GM21381 (cell line): ENCODE results near the gene FAR2.

Experiments used
- ATAC-seq: cut with Tn5 transposase; IDR thresholded peaks from one replicate; pipeline ENCODE4 v1.9.1; 2021; ENCODE audit warnings: mild to moderate bottlenecking, moderate library complexity; ENCODE audit not compliant: unreplicated experiment

Gene FAR2

DNA sequence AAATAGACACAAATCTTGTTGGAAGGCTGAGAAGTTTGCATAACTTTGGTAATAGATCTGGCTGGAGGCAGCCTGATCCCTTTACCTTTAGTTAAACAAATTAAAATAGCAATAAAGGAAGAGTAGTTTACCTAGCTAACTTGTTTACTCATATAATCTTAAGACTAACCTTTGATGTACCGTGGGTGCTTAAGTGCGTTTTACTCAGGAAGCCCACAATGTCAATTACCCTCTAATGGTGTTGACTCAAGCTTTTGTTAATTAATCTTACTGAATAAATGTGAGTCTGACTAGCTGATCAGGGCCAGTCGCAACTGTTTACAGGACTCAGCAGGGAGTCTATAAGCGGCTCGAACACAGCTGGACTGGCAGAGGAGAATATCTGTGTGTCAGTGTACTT is 51.5 kb downstream of the FAR2 start:
- ATAC-seq, result no peak

DNA sequence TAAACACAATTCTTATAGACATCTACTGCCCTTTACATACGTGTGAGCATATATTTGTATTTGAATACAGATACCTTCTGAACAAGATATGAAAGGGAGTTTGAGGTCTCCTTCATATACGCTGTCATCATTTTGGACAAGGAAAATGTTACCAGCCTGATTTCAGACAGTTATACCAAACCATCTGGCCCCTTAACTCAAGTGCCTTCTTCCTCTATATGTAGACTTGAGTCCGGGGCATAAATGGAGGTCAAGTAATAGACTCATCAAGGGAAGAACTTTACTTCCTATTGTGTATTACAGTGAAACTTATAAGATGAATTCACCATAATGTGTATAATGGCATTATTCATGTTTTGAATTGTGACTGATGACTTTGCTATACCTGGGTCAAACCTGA is 52.2 kb downstream of the FAR2 start:
- no peak for ATAC-seq

DNA sequence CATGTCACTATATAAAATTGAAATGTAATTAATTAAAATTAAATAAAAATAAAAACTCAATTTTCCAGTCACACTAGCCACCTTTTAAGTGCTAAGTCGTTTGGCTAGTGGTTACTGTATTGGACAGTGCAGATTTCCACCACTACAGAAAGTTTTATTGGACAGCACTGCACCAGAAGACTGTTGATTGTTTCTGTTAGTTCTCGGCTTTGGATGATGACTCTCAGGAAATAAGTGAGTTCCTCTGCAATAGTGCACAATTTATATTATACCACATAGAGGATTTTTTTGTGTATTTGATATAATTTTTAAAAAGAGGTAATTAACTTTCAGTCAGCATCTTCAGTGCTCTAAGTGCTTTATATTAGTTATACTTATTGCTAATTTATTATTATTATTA is 52.7 kb downstream of the FAR2 start:
- no peak for ATAC-seq

DNA sequence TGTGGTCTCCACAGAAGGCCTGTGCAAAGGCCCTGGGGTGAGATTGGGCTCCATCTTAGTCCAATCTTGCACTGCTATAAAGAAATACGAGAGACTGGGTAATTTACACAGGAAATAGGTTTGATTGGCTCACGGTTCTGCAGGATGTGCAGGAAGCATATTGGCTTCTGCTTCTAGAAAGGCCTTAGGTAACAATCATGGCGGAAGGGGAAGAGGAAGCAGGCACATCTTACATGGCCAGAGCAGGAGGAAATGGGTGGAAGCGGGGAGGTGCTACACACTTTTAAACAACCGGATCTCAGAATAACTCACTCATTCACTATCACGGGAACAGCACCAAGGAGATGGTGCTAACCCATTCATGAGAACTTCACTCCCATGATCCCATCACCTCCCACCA is 55.4 kb downstream of the FAR2 start:
- no peak for ATAC-seq

DNA sequence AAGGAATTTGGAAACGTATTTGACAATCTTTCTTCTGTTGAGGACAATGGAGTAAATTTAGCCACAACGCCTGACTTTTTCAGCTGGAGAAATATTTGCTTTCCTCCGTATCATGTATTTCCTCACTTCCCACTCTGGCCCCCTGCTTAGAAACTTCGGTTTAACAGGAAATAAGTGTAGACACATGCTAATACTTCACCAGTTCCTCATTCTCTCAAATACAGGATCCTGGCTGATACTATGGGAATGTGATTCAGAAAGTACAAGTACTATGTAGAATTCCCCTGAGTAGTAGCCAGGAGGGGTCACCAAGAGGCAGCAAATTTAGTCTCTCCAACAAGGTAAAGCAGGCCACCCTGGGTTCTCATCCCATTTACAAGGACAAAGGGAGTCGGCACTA is 58.0 kb downstream of the FAR2 start:
- no peak for ATAC-seq

DNA sequence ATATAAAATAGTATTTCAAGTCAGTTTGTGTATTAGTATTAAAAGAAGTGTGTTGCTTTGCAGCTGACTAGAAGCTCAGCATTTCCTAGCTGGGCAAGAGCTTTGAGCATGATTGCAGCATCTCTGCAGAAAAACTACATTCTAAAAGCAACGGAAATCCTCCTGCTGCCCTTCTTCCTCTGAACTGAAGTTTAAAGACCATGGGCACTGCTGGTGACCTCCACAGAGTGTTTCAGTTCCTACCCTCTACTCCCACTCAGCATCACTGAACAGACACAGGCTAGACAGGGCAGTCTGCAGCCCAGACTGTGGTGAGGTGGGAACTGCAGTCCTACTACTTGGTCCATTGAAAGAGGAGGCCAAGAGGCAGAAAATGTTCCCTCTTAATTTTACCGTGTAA is 59.0 kb downstream of the FAR2 start:
- no peak for ATAC-seq

DNA sequence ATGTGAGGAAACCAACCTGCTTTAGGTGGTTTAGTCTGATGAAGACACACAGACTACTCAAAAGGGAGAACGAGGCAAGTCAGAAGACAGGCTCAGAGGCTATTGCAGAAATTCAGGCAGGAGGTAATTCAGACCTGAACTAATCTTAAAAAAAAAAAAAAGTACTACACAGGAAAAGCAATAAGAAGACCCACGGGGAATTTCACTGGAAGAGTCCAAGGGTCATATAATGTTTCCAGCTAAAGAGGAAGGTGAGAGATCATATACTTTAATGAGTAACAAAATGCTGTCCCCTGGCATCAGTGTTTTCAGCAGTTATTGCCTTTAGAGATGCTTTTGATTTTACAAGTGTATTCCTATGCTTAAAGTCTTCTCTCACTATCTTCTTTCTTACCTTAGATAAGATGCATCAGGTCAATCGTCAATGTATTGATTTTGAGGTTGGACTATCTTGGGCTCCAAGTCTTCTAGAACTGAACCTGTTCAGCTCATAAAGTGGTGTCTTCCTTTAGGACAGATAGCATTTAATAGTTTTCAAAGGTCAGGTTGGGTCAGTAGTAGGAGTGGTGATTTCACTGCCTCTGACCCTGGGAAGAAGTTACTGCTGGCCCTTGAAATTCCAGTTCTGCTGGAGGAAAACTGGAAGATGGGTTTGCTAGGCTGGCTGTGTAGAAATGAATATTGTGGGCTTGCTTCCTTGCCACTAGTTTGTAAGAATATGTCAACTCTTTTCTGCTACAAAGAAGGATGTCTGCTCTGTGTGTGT is 60.0 kb downstream of the FAR2 start:
- no peak for ATAC-seq

DNA sequence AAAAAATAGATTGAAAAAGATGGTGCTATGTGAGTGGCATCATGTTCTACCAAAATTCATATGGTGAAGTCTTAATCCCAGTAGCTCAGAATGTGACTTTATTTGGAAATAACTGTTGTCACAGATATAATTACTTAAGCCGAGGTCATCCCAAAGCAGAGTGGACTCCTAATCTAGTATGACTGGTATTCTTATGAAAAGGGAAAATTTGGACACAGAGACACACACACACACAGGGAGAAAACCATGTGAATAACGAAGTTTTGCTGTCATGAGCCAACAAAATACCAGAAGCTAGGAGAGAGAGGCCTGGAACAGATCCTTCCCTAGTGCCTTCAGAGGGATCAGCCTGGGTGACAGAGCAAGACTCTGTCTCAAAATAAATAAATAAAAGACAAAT is 62.6 kb downstream of the FAR2 start:
- ATAC-seq, result no peak

DNA sequence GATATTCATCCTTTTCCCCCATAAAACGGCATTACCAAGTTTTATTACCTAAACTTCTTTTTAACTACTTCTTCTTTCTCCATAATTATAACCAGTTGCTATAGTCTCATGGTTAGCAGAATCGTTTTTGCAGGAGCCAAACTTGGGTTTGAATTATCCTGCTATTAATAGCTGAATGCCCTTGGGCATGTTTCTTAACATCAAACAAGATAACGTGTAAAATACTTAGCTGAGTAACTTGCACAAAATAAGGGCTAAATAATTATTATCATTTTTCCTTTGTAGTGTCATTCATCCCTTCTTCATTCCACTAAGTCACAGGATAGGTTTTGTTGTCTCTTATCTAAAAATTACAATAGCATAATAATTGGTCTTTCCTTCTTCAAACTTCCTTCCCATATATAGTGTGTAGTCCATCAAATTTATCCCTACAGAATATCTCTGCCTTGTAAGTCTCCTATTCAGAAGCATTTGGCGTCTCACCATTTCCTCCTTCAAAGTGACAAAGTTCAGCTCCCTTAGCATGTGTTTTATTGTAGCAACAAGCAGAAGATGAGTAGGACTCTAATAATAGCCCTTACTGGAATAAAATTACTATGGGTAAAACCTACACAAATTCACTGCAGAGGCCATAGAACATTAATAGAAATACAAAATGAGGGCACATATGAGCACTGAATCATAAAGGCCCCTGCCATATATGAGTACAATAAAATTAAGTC is 63.8 kb downstream of the FAR2 start:
- no peak for ATAC-seq

DNA sequence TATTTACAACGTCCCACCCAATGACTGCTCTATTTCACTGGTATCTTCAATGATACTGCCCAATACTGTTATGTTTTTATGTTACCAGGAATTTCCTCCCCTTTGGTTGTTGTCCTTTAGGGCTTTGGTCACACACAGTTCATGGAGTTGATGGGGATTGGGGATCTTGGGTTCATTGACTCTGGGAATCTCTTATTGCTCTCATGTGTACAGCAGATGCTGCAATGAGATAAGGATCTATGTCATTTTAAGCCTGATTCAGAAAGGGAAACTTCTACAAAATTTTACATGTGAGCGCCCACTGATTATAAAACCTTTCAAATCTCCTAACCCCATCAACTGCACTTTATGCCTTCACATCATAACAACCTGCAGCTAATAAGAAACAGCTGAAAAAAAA is 67.2 kb downstream of the FAR2 start:
- ATAC-seq, result no peak

DNA sequence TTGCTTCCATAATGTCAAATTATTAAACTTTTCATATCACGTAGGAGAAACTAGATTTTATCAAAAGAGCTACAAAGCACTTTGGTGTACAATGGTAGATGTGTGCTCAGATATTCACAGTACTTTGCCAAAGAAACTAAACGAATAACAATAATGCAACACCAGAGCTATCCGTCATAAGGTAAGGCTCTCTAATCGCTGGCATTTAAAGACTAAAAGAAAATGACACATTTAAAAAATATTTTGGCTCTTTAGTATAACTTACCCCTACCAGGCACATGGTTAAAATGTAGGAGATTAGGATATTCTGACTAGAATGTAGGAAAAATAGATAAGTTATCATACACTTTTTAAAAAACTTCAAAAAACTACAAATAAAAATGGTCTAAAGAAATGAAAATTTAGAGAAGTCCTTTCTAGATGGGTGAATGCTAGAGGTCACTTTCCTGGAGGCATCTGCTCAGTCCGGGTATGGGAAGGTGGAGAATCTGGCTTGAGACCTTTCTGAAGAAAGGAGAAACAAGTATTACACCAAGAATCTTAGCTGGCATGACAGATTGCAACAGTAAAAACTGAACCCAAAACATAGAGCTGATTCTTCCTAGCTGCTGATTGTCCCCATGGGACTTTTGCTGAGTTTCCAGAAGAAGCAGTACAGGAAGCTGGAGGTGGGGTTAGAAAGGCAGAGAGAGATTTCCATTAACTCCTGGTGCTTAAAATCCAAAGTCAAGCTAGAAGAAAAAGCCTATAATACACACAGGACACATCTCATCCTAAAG is 67.9 kb downstream of the FAR2 start:
- ATAC-seq, result no peak

DNA sequence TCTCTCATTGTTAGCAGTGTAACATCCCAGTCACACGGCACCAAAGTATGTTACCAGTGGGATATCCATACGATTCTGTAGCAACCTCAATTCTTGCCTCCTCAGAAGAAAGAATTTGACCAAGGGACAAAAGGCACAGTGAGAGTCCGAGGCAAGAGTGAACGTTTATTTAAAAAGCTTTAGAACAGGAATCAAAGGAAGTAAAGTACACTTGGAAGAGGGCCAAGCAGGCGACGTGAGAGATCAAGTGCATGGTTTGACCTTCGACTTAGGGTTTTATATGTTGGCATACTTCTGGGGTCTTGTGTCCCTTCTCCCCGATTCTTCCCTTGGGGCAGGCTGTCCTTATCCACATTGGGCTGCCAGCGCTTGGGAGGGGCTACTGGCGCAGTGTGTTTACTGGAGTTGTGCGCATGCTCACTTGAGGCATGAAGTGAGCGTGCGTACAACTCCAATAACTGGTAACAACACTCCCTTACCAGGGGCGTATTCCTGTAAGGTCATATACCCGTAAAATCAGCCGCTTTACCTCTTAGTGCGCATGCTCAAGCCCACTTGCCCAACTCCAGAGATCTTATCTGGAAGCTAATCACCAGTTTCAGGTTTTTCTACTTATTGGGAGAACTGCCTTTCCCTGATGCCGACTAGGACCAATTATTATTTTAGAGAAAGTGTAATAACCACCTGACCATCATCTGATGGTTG is 71.7 kb downstream of the FAR2 start:
- ATAC-seq, result no peak

DNA sequence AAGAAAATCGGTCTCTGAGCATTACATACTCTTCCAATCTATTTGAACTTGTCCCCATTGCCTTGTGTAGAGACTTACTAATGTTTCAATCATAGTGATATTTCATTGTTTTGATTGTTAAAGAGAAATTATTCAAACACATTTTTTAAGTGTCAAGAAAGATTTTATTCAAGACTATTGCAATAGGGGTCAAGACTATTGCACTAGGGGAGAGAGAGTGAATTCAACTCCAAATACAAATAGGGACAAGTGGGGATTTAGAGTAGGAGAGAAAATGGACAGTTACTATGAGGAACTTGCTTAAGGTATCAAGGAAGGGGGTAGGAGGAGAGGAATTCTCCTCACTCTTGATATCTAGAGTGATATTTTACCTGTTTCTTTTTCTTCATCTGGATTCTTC is 73.1 kb downstream of the FAR2 start:
- ATAC-seq, result no peak

DNA sequence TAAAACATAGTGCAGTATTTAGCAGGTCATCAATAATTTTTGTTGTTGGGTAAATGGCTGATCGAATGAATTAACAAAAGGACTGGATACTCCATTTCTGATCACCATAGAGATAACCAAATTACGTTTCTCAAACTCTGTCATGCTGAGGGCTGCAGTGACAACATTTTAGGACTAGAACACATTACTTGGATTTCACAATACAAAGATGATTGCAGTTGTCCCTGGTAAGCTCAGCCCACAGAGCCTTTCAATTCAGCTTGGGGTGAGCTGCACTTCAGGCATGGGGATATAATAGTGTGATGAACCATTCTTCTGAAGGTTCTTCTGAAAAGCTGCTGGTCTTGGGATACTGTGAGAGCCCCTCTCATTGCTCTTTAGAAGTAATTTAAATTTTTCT is 74.3 kb downstream of the FAR2 start:
- ATAC-seq, result no peak

DNA sequence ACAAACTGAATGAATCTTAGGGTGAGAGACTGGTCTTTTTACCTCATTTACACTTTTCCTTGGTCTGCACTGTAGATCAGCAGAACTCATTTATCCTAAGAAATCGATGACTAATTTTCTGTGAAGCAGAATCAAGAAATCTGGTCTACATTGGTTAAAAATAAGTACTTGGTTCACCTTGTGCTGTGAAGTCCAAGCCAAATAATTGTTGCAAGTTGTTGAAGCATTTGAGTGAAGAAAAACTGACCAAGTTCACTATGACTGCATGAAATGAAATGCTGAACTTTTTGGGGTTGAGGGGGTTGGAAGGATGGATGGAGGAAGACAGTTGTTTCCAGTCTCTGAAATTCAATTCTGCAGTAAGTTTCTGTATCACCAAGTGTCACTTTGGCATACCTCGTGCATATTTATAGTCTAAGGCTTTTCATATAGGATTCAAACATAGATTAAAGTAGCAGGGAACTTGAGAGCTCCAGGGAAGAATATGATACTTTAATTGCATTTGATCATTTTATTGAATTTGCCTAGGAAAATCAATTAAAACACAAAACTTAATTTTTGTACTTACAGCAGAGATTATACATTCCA is 75.0 kb downstream of the FAR2 start:
- ATAC-seq, result no peak

DNA sequence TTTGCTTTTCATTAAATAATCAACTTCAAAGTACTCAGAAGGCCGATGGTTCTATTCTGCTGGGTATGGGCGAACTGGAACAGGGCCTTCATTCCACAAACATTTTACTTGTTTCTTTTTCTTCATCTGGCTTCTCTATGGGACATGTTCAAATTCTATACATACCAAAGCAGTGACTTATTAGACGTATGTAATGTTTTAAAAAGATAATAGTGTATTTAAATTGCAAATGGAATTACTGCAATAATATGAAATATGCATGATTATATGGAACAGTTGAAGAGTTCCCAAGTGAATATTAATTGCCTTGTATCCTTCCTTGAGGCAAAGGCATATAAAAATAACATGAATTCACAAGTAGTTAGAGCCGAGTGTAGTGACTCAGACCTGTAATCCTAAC is 75.5 kb downstream of the FAR2 start:
- ATAC-seq, result no peak

DNA sequence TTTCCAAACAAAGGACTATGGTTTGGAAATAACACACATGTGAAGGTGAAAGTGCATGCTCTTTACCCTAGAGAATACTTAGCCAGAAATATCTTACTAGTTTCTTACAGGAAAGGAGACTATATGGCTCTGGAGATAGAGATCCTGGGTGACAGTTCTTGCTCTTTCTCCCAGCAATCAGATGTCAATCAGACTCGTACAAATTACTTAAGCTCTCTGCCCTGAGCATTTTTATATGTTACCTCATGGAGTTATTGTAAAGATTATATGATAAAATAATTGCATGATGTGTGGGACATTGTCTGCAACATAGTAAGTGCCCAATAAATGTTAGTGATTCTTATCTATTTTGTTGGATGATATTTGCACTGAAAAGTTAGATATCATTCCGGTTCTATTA is 76.8 kb downstream of the FAR2 start:
- ATAC-seq, result no peak

DNA sequence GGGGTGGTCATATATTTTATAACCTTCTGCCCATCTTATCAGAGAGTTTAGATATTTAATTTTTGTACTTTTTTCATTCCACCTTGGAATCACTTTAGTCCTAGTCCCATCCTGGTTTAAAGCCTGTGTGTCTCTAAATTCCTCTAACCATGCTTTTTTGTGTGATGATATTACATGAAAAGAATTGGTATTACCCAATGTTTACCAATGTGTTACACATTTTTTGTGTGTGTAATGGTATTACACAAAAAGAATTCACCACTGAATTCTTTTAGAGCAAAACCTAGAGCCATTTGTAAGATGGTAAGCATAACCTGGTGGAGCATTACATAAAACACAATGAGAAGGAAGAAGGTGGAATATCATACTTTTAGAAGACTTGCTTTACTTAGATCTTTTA is 77.5 kb downstream of the FAR2 start:
- no peak for ATAC-seq

DNA sequence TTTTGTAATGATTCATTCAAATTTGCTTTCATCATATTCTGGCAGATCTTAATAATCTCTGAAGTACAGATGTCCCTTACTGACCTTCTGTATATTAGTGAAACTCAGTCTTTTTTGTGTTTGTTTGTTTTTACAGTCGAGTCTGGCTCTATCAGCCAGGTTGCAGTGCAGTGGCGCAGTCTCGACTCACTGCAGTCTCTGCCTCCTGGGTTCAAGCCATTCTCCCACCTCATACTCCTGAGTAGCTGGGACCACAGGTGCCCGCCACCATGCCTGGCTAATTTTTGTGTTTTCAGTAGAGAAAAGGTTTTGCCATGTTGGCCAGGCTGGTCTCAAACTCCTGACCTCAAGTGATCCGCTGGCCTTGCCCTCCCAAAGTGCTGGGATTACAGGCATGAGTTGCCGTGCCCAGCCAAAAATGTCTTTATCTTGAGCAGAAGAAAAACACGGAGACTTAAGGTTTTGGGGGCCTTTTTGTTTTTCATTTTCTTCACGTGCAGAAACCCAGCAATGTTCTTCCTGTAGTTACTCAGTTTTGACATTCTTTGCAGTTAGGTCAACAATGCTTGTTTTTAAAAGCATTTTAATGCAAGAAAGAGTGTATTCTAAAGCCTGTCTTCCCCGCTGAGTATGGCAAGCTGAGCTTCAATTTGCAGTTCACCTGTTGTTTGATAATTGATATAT is 79.5 kb downstream of the FAR2 start:
- ATAC-seq, result no peak

DNA sequence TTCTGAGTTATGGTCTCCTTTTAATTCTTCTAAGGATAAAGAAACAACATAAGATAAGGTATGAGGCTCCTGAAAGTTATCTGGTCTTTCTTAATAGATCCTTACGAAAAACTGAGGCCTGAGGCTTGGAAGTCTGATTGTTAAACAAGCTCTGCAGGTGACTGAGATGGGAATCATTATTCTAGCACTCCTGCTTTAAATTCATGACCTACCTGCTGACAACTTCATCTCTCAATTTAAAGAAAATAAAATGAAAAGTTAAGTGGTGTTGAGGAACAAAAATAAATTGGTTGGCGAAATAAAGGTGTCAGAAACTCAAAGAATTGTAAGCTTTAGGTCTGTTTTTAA is 80.1 kb downstream of the FAR2 start:
- no peak for ATAC-seq

DNA sequence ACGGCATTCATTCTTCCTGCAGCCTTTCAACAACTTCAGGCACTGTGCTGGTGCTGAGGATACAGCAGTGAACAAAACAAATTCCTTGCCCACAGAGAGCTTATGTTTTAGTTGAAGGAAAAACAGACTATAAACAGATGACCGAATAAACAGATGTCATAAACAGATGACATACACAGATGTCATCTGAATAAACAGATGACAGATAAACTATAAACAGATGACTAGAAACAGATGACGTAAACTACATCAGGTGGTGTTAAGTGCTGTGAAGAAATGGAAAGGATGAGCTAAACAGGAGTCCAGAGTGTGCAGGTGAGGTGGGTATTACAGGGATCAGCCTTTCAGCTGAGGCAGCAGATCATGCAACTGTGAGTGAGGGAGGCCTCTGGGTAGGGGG is 80.9 kb downstream of the FAR2 start:
- ATAC-seq, result no peak
